SHP77 treated with DMSO at 0.1 percent for 48 hours (cell line): ENCODE measurements around the gene KIRREL3.

Experiments used
- DNase-seq: peaks from one replicate; lab custom pipeline; 2025; lab: John Stamatoyannopoulos, UW

The KIRREL3 gene

DNA sequence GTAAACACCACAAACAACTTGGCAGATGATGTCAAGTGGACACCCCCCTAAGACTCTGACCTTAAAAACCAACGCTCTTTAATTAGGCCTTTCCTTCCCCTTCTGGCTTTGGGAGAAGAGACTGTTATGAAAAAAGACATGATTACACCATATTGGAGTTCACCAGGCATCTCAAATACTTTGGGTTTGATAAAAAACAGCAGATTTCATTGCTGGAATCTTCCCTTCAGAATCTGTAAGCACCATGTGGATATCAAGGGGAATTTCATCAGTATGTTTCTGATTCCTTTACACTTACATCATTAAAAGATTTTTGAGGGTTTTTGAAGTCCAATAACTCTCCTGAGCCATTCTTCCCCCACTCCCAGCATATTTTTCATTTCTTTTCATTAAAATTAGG is 85.6 kb downstream of the KIRREL3 start:
- no peak for DNase-seq

DNA sequence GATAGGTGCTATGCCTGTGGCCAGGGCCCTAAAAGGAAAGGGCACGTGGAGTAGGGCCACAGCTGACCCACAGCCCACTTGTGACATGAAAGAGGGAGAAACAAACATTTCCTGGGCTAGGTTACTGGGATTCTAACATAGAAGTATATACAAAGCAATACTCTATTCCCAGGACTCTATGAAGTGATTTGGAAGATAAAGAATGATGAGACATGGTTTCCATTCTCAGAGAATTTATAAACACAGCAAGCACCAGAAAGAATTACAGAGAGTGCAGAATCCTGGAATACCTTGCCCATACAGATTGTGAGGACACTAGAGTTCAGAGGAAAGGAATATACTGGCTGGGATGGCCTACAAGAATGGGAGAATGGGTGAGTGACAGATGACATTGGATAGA is 86.4 kb downstream of the KIRREL3 start:
- DNase-seq, result no peak

DNA sequence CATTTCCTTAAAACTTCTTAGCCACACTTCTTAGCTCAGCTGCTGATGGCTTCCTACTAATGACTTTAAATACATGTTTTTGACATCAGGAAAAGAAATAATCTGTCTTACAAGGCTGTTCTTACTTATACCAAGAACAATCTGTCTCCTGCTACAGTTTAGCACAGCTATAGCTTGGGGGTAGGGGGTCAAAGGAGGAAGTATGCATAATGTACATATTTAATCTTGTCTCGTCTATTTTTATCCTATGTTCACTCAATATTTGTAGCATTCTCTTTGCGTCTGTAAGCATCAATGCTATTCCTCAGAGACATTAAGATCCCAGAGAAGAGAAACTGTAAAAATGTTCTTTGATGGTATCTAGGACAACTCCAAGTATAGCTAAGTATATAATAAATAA is 96.0 kb downstream of the KIRREL3 start:
- no peak for DNase-seq

DNA sequence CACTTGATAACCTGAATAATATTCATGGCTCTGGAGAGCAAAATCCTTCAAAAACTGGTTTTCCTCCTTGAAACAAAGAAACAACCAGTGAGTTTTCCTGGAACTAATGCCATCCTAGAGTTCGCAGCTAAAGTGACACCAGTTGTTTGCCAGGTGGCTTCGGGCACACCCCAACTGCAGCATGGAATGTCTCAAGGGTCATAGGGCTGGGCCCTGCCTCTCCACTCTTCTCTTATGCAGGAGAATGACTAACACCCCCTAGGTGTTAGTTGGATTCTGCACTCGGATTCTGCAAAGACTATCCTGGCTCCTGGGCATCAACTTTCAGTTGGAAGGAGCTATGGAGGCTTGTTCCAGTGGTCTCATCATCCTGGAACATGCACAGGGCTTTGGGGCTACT is 98.8 kb downstream of the KIRREL3 start:
- no peak for DNase-seq

DNA sequence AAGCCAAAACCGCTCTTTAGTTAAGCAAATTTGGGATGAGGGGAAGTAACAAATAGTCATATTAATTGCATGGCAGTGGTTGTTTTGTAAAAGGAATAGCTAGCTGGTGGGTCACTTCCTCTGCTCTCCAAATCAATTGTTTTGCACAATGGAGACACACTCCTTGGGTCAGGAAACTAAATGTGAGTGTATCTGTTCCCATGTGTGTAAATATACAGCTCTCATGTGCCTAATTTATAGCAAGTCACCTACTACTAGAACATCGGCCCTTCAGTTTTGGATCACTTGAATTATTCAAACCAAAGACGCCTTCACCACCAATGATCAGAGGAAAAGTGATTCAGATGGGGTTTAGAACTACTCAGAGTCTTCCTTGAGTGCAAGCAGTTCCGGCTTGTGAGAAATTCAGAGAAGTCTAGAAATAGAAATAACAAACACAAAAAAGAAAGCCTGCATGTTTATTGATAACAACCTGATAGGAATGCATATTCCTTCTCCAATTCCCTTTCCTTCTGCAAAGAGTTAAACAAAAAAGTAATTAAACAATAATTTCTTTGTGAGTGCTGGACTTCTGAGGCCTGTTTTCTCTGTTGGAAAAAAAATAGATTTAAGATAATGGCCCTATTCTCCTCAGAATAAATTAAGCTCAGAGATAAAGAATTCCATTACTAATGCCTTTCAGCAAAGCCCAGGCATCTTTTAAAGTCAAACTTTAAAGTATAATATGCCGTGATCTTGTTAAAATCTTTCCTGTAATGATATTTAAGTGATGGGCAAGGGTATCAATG is 100.4 kb downstream of the KIRREL3 start:
- DNase-seq, result no peak

DNA sequence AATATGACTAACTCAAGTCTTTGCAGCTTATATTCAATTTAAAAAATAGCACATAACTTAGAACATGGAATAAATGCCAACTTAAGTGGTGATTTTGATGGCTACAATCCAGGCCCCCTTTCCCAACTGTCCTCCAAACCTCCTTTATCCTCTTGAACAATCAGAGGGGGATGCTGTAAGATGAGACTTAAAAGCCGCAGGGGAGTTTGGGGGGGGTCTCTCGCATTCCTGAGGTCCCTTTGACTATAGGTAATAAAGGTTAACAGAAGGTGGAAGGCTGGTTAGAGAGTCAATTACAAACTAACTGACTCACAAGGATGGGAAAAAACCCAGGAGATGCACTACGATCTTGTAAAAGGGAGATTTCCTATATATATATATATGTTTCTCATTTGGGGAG is 101.8 kb downstream of the KIRREL3 start:
- DNase-seq, result no peak

DNA sequence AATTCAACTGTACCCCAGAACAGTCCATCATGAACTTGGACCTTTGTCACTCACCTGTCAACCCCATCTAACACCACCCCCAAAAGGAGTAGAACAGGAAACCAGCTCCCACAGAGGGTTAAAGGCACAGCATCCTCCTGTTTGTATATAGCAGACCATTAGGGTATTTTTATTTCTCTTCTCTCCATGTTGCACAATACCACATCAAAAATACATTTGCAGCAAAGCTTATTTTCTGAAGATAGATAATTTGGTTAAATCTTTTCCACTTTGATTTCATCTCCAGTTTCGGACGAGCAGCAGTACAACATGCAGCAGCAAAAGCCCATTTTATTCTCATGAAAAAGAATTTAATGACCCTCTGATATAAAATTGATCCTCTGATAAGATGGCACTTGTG is 103.1 kb downstream of the KIRREL3 start:
- DNase-seq, result no peak

DNA sequence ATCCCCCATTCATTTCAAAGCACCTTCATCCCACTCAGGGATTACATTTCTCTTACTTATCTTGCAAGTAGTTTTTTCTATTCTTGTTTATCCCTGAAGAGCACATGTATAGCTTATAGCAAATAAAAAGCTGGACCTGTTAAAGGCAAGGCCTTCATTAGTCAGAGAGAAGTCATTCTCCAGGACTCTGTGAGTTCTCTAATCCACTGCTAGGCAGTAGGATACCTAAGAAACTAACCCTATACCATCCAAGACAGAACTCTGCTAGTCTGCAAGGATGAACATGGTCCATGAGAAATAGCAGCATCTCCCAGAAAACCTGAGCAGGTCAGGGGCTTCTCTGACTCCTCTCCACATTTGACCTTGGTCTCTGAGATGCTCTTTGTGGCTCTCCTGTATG is 104.5 kb downstream of the KIRREL3 start:
- no peak for DNase-seq

DNA sequence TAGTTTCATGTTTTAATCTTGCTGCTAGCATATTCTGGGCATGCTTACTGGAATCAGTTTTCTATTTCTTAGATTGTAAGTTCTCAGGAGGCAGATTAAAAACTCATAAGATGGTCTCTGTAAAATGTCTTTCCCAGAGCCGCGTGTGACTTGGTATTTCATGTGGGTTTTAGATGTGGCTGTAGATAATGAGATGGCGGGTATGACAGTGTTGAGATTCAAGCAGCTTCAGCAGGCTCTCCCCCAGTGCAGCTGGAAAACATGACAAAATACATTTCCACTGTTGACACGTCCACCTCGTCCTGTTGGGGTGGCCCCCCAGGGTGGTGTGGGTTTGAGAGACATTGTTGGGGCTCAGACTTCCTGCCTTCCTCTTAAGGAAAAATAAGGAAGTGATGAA is 106.8 kb downstream of the KIRREL3 start:
- DNase-seq, result no peak

DNA sequence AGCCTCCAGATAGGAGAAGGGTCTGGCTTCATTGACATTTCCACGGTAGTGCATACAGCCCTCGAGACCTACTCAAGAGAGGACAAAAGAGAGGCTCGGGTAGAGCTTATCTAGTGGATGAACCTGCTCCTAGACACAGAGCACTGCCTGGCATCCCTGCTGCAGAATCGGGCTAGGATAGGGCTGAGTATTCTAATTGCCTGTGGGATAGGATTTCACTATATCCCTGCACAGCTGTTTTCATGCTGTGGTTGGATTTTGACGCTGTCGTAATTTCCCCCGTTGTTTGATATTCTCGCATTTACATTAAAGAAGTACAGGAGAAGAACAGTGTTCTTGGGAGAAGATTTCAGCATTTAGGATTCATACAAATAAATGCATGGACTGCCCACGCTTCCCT is 107.8 kb downstream of the KIRREL3 start:
- no peak for DNase-seq

DNA sequence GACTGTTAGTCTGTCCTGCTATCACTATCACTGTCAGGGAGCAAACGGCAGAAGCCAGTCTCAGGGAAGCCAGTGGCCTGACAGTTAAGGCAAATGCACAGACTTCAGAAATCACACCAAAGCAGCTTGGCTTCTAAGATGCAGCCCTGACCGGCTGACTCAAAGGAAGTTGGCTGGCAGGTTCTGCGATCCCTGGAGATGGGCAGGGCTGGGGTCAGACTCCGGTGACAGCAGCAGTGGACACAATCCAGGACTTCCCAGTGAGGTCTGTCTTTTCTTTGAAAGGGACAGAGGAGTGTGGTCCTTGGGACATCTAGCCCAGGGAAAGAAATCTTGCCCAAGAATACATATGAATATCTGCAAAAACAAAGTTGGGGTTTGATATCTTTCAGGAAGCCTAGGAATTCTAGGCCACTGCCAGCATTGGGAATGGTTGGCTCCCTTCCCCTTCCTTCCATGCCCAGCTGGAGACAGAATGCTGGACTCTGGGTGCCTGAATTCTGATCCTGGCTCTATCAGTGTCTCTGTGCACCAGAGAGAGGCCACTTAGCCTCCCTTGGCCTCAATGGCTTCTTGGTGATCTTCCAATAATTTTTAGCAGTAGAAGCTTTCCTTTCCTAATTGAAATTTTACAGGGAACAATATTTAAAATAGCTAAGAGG is 108.9 kb downstream of the KIRREL3 start:
- no peak for DNase-seq

DNA sequence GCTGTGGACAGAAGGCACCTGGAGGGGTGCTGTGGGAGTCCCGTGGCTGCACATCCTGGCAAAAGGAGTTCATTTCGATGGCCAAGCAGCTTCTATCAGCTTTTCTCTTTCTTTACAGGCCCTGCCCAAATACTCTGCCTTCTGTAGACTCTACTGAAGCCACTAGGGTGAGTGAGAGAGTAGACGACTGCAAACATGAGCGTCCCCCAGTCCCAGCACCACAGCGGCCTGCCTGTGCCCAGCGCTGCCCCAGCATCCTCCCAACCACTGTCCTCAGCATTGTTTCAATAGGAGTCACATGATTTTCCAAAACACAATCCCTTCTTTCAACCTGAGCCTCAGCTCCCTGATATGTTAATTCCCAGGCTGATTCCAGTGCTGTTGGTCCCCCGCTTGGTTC is 110.0 kb downstream of the KIRREL3 start:
- no peak for DNase-seq

DNA sequence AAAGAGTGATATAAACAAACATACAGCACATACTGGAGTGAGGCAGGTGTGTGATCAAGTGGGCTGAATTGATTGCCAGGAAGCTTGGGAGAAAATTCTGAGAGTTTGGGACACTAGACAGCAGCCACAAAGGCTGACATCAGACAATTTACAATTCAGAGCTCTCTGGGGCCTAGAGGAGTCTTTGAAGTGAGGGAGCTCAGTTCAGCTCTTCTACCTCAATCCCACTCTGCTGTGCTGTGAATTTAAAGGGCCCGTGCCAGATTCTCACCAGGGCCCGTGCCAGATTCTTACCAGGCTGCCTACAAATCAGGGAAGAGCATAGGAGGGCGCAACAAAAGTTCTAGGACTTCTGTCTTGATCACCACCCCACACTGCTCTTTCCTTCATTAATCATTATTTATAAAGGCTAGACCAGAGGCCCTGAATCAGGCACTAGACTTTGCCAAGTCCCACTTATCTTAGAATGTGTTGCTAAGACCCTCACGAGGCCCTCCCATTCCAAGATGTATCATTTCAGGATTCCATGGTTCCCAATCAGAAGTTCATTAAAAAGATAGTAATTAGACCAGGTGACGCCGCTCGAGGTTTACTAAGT is 112.4 kb downstream of the KIRREL3 start:
- no peak for DNase-seq

DNA sequence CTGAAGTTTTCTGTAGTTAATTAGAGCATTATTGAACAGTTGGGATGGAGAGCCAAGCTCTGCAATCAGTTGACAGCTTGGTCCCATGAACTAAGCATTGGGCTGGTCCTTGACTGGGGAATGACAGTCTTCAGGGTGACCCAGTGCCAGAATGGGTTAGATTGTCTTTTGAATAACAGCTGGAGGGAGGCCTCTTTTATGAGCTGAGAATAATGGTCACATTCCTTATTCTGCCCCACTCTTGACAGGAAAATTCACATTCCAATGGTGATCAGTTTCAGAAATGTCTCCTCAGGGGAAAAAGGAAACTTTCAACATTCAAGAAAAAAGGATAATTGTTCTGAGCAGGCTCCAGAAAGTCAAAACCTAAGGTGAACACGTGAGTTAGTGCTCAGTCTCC is 113.9 kb downstream of the KIRREL3 start:
- DNase-seq, result no peak

DNA sequence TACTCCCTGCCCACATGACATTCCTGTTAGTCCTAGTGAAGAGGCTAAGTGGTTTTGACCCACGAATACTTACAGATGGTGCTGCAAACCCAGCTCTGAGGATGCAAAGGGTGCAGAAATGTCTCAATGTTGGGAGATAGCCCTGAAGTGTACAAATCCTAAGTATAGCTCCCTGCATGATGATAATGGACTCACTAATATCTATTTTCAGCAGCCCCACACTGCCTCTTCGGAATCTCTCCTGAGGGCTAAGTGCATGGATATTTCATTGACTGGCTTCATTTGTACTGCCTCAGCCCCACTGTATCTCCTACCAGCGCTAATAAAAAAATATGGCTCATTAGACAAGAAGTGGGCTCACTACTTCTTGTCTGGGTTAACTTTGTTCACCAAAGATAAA is 114.5 kb downstream of the KIRREL3 start:
- DNase-seq, result no peak

DNA sequence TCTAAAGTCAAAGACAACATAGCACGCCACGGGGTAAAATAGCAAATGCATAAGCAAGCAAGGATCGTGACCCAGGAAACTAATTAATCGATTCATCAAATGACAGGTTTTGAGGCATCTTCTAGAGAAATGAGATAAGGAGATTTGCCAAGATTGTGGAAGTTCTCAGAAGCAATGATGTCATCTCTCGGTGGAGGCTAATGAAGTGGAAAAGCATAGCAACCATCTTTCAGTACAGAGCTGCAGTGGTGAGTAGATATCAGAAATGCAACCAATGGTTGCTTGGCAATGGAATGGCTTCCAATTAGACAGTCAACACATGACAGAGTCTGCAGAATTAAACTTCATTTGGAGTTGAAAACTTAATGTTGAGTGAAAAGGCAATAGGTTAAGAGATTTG is 116.0 kb downstream of the KIRREL3 start:
- DNase-seq, result no peak

DNA sequence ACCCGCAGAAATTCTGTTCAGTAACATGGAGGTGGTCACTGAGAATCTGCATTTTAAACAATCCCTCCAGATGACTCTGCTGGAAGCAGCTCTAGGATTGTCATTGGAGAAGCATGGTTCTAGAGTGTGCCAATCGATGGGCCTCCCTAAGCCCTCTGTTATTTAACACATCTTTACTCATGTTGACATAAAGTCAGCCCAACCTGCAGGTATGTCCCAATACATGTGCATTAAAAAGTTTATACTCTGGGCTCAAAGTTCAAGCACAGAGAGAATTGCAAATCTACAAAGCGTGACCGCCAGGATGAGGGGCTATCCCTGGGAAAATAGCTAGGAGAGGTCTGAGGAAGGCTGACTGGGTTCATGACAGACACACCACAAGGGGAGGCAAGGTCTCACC is 116.4 kb downstream of the KIRREL3 start:
- no peak for DNase-seq

DNA sequence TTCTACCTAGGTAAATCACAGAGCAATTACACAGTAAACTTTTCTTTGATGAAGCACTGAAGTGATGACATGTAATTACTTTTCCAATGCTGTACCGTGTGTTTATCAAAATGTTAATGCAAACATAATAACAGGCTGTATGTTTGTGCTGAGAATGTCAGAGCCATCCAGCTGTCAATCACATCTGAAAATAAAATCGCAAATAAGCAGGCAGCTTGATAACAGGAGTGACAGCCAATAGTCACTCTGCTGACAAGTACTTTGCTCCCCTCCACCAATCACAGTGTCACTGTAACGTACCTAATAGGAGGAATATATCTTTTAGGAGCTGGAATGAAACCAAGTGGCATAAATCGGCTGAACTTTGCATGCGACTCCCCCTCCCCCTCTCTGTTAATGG is 119.7 kb downstream of the KIRREL3 start:
- DNase-seq, result no peak

DNA sequence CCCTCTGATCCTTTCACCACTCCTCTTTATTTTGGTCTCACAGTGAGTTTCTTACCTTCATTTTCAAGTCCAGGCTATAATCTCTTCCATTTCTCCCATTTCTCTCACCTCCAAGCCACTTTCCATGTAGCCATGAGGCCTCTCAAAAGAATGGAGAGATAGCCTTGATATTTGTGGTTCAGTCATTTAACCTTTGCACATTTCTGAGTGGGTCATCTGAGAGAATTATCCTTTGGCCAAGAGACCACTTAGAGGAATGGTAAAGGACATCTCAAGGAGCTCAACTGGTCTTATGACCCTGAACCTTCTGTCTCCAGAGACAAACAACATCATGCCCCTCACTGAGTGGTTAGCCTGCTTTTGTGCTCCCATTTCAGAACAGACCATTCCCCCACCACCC is 121.1 kb downstream of the KIRREL3 start:
- DNase-seq, result no peak

DNA sequence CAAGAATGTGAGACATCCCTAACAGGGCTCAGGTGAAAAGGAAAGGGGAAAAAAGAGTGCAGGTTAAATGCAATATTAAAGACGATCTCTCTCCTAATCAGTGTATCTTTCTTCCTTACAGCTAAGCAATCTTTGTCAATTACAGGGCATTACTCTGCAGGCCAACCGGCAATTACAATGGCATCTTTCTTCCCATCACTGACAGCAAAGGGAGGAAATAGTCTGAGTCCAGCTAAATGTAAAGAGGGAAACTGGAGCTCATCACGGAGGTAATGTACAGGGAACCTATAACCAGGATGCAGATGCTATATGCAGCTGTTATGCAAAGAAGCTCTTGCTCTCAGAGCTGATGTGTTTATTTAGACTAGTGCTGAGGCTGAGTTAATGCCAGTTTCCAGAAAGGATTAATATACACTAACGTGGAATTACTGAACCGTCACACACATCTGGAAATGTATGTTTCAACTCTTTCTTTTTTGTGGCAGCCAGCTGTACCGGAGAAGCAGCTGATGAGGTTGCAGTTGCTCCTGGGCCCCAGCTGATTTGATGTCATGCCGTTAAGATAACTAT is 121.6 kb downstream of the KIRREL3 start:
- no peak for DNase-seq

DNA sequence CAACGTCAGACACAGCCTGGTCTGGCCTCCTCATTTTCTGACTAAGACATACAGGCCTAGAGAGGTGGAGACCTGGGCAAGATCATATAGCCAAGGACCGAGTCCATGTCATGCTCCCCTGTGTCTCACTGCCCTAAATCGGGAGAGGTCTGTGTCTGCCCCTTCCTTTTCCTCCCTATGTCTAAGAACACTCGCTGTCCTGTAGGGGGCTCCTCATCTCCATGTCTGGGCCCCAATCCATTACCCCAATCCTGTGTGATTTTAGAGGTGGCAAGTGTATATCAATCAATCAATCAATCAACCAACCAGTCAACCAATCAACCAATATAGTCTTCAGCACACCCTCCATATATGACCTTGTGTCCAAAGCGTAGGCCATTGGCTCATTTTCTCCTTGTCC is 125.7 kb downstream of the KIRREL3 start:
- DNase-seq, result no peak

DNA sequence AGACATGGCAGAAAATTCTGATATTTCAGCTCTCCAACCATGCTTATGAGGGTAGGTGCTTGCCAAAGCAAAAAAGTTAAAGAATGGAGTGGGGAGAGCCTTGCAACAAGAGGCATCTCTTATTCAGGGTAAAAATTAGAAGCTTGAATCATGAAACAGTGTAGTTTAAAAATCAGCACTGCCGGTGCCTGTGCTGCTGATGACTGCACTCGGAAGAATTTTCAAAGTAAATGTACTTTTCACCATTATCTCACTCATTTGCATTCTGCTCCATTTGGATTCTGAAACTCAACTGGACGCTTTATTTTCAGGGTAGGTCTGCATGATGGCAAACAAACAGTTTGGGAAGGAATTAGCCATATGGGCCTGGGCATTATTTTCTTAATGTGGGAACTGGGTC is 126.3 kb downstream of the KIRREL3 start:
- no peak for DNase-seq

DNA sequence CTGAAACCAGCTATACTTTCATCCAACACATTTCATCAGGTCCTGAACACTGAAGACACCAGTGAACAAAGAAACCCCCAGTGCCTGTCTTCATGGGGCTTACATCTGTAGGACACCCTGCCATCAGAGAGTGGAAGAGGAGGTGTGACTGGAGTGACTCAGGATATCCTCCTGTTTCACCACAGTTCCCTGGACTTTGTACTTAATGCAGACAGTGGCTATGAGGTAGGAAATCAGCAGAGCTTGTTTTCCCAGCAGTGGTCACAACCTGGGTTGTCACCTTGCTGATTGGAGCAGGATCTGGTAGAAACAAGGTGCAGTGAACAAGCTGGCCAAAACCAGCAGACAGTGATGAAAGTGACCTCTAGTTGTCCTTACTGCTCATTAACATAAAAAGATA is 128.8 kb downstream of the KIRREL3 start:
- DNase-seq, result no peak
